ENCODE results near the gene EFCAB10.
A peak's percentile ranks its signal among the peaks of the same experiment; 100 is the strongest.

The EFCAB10 gene

DNA sequence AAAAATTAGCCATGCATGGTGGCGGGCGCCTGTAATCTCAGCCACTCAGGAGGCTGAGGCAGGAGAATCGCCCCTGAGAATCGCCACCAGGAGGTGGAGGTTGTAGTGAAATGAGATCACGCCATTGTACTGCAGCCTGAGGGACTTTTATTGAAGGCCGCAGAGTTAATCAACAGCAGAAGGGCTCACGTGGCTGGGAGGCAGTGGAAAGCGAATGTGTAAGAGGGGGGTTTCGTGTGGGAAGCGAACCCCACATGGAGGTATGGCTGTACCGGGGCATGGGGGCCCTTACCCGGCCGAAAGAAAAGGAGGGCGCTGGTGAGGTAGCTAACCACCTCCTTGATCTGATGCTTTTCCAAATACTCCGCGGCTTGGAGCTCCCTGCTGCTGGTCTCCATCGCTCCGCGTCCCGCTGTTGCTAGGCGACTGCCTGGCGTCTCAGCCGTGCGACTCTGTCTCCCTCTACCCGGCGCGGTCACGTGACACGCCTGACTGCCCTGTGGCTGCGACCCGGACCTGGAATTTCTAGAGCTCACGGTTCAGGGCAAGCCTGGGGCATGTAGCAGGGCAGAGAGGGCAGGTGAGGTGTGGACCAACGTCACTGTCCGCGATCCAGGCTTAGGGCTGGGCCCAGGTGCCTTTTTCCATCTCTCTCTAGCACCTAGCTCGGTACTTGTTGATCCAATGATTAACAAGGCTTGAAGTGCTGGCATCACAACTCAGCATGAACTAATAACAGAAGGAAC, at the start of gene EFCAB10:
Gene EFCAB10, minus strand, starts transcription at position 428 of the 746 bp plus-strand sequence. Its CDS starts 30 bp downstream, at position 398.
- Histone ChIP-seq H3K9me3 (ENCODE audit: control insufficient read depth, insufficient read depth, low read length) (0 out of 2 replicates have a peak, but pooled peaks cover 3% of the 10 kb centered on the region), H3K27ac (ENCODE audit: low read depth, low read length) (peak within 1 kb of the TSS; percentile 77), H3K27me3 (ENCODE audit: control insufficient read depth, insufficient read depth, low read length) (no peaks in the 10 kb centered on the region), H3K36me3 (ENCODE audit: control insufficient read depth, insufficient read depth, low read length) (no peaks in the 10 kb centered on the region), H3K4me3 (ENCODE audit: low read depth, low read length) (peak within 1 kb of the TSS; percentile 66), H3K9ac (ENCODE audit: low read depth, low read length) (peak within 1 kb of the TSS; percentile 48; the same call in 1 of the 2 replicates), H3K4me1 (ENCODE audit: control insufficient read depth, insufficient read depth, low read length) (peaks cover 3% of the 10 kb centered on the region; the same call in 1 of the 2 replicates)

DNA sequence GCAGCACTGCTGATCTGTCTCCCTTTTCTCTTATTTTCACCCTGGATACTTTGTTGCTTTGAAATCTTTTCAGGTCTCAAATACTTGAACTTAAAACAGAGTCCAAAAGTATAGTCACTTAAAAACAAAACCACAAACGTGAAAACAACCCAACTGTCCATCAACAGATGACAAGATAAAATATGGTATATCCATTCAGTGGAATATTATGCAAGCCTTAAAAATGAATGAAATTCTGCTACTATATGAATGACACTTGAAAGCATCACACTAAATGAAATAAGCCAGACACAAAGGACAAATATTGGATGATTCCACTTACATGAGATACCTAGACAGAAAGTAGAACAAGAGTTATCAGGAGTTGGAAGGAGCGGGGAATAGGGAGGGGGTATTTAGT, 44.7 kb upstream of the EFCAB10 start:
- H3K9ac ChIP-seq (ENCODE audit: low read depth, low read length): no peak overlapping the region
- H3K9me3 ChIP-seq (ENCODE audit: control insufficient read depth, insufficient read depth, low read length): peaks cover 8% of the 10 kb centered on the region; the same call in 1 of the 2 replicates
- H3K27me3 ChIP-seq (ENCODE audit: control insufficient read depth, insufficient read depth, low read length): no peaks in the 10 kb centered on the region
- no peak overlapping the region for H3K27ac ChIP-seq (ENCODE audit: low read depth, low read length)
- H3K4me3 ChIP-seq (ENCODE audit: low read depth, low read length): no peak overlapping the region
- H3K4me1 ChIP-seq (ENCODE audit: control insufficient read depth, insufficient read depth, low read length): no peaks in the 10 kb centered on the region
- peaks cover 72% of the 10 kb centered on the region for H3K36me3 ChIP-seq (ENCODE audit: control insufficient read depth, insufficient read depth, low read length)

GRCh38 chr7:105623906-105624305, 42.6 kb upstream of the EFCAB10 start:
- peaks cover 69% of the 10 kb centered on the region for H3K36me3 ChIP-seq (ENCODE audit: control insufficient read depth, insufficient read depth, low read length)
- H3K4me1 ChIP-seq (ENCODE audit: control insufficient read depth, insufficient read depth, low read length): no peaks in the 10 kb centered on the region
- no peaks in the 10 kb centered on the region for H3K27me3 ChIP-seq (ENCODE audit: control insufficient read depth, insufficient read depth, low read length)
- H3K4me3 ChIP-seq (ENCODE audit: low read depth, low read length): no peak overlapping the region
- H3K9ac ChIP-seq (ENCODE audit: low read depth, low read length): no peak overlapping the region
- peaks cover 8% of the 10 kb centered on the region; the same call in 1 of the 2 replicates for H3K9me3 ChIP-seq (ENCODE audit: control insufficient read depth, insufficient read depth, low read length)
- H3K27ac ChIP-seq (ENCODE audit: low read depth, low read length): no peak overlapping the region

DNA sequence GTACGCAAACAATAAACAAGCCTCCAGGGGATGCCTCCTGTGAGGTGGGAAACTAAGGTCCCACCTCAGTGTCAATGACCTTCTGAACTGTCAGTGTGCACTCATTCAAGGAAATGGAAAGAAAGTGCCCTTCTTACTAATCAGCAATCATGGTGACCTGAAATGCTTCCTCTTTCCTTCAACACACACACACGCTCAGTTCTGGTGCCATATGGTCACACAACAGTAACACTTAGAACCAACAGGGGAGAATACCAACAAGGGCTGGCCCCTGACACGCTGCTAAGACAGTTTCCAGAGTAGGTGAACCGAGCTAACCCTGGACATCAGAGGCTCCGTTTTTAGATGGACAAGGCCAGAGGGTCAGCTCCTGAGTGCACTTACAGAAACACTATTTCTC, 42.1 kb upstream of the EFCAB10 start:
- Histone ChIP-seq H3K4me3 (ENCODE audit: low read depth, low read length) (no peak overlapping the region), H3K27me3 (ENCODE audit: control insufficient read depth, insufficient read depth, low read length) (no peaks in the 10 kb centered on the region), H3K9ac (ENCODE audit: low read depth, low read length) (no peak overlapping the region), H3K36me3 (ENCODE audit: control insufficient read depth, insufficient read depth, low read length) (peaks cover 72% of the 10 kb centered on the region), H3K4me1 (ENCODE audit: control insufficient read depth, insufficient read depth, low read length) (no peaks in the 10 kb centered on the region), H3K9me3 (ENCODE audit: control insufficient read depth, insufficient read depth, low read length) (peaks cover 8% of the 10 kb centered on the region; the same call in 1 of the 2 replicates), H3K27ac (ENCODE audit: low read depth, low read length) (no peak overlapping the region)

- Histone ChIP-seq H3K36me3 (ENCODE audit: control insufficient read depth, insufficient read depth, low read length) (peaks cover 78% of the 10 kb centered on the region), H3K9me3 (ENCODE audit: control insufficient read depth, insufficient read depth, low read length) (peaks cover 8% of the 10 kb centered on the region; the same call in 1 of the 2 replicates), H3K4me3 (ENCODE audit: low read depth, low read length) (no peak overlapping the region)
Measured at GRCh38 chr7:105622106-105622731, 40.9 kb upstream of the EFCAB10 start.

DNA sequence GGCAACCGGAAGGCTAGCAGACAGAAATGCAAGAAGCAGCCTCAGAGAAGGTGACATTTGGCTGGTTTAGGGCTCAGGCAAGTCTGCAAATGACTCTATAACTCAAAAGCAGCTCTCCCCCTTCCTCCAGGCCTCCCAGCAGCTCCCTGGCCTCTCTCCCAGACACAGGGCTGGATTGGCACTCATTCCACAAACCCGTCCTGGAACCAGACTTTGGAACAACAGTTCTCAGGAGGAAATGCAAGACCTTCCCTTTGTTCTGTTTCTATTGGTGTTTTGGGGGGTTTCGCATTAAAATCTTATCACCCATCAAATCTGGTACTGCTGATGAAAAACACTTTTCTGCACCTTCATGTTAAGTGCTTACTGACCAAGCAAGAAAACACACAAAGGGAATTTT, 40.3 kb upstream of the EFCAB10 start:
- H3K27me3 ChIP-seq (ENCODE audit: control insufficient read depth, insufficient read depth, low read length): no peaks in the 10 kb centered on the region
- H3K27ac ChIP-seq (ENCODE audit: low read depth, low read length): no peak overlapping the region
- peaks cover 75% of the 10 kb centered on the region for H3K36me3 ChIP-seq (ENCODE audit: control insufficient read depth, insufficient read depth, low read length)
- peaks cover 7% of the 10 kb centered on the region; the same call in 1 of the 2 replicates for H3K9me3 ChIP-seq (ENCODE audit: control insufficient read depth, insufficient read depth, low read length)
- H3K9ac ChIP-seq (ENCODE audit: low read depth, low read length): no peak overlapping the region
- H3K4me1 ChIP-seq (ENCODE audit: control insufficient read depth, insufficient read depth, low read length): no peaks in the 10 kb centered on the region
- no peak overlapping the region for H3K4me3 ChIP-seq (ENCODE audit: low read depth, low read length)

More at GRCh38 chr7:105622106-105622731, 40.9 kb upstream of the EFCAB10 start:
- no peak overlapping the region for H3K27ac ChIP-seq (ENCODE audit: low read depth, low read length)
- no peaks in the 10 kb centered on the region for H3K27me3 ChIP-seq (ENCODE audit: control insufficient read depth, insufficient read depth, low read length)
- no peaks in the 10 kb centered on the region for H3K4me1 ChIP-seq (ENCODE audit: control insufficient read depth, insufficient read depth, low read length)
- H3K9ac ChIP-seq (ENCODE audit: low read depth, low read length): no peak overlapping the region

- Histone ChIP-seq H3K36me3 (ENCODE audit: control insufficient read depth, insufficient read depth, low read length) (peaks cover 75% of the 10 kb centered on the region), H3K4me3 (ENCODE audit: low read depth, low read length) (no peak overlapping the region), H3K9ac (ENCODE audit: low read depth, low read length) (no peak overlapping the region), H3K27ac (ENCODE audit: low read depth, low read length) (no peak overlapping the region), H3K4me1 (ENCODE audit: control insufficient read depth, insufficient read depth, low read length) (no peaks in the 10 kb centered on the region), H3K27me3 (ENCODE audit: control insufficient read depth, insufficient read depth, low read length) (no peaks in the 10 kb centered on the region), H3K9me3 (ENCODE audit: control insufficient read depth, insufficient read depth, low read length) (0 out of 2 replicates have a peak, but pooled peaks cover 2% of the 10 kb centered on the region)
Measured at GRCh38 chr7:105621176-105621575, 39.9 kb upstream of the EFCAB10 start.

DNA sequence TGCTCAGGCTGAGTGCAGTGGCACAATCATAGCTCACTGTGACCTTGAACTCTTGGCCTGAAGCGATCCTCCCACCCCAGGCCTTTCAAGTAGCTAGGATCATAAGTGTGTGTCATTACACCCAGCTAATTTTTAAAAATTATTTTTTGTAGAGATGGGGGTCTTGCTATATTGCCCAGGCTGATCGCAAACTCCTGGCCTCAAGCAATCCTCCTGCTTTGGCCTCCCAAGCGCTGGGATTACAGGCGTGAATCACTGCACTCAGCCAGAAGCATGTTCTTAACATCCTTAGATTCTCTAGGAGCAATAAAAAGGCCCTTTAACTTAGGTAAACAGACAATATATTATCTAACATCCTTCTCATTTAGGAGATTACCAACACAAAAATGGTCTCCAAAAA, 38.3 kb upstream of the EFCAB10 start:
- Histone ChIP-seq H3K36me3 (ENCODE audit: control insufficient read depth, insufficient read depth, low read length) (peaks cover 74% of the 10 kb centered on the region), H3K9me3 (ENCODE audit: control insufficient read depth, insufficient read depth, low read length) (no peaks in the 10 kb centered on the region), H3K4me1 (ENCODE audit: control insufficient read depth, insufficient read depth, low read length) (no peaks in the 10 kb centered on the region), H3K4me3 (ENCODE audit: low read depth, low read length) (no peak overlapping the region), H3K27ac (ENCODE audit: low read depth, low read length) (no peak overlapping the region), H3K27me3 (ENCODE audit: control insufficient read depth, insufficient read depth, low read length) (no peaks in the 10 kb centered on the region), H3K9ac (ENCODE audit: low read depth, low read length) (no peak overlapping the region)

- no peak overlapping the region for H3K4me3 ChIP-seq (ENCODE audit: low read depth, low read length)
- no peak overlapping the region for H3K9ac ChIP-seq (ENCODE audit: low read depth, low read length)
- no peaks in the 10 kb centered on the region for H3K27me3 ChIP-seq (ENCODE audit: control insufficient read depth, insufficient read depth, low read length)
- H3K4me1 ChIP-seq (ENCODE audit: control insufficient read depth, insufficient read depth, low read length): no peaks in the 10 kb centered on the region
- H3K36me3 ChIP-seq (ENCODE audit: control insufficient read depth, insufficient read depth, low read length): peaks cover 75% of the 10 kb centered on the region
- no peak overlapping the region for H3K27ac ChIP-seq (ENCODE audit: low read depth, low read length)
- H3K9me3 ChIP-seq (ENCODE audit: control insufficient read depth, insufficient read depth, low read length): no peaks in the 10 kb centered on the region
Measured at GRCh38 chr7:105618016-105618296, 36.7 kb upstream of the EFCAB10 start.

DNA sequence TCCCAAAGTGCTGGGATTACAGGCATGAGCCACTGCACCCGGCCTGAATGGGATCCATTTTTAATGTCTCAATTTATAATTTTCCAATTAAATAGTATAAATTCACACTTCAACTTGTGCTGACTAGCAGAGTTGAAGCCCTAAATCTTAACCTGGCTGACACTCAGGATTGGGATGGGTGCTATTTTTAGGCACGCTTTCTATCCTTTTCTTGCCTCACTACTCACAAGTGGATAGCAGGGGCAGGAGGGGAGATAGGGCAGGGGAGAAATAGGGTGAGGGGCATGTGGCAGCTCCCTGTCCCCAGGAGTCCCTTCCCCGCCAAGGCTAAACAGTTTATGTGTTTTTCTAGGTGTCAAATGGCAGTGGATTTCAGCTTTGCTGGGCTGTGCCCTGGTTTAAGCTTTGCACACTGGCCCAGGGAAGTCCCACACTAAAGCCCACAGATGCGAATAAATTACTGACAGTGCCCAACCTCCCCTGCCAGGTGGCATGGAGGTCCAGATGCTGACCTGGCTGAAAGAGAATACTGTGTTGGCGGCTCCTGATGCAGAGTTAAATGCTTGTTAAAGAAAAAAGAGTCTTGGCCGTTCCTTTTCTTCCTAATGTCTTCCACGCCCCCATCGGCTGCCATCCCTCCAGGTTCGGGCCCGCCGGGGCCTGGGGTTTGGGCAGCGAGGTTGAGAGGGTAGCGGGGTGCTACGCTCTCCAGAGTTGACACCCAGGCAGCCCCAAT, 36.2 kb upstream of the EFCAB10 start:
- H3K36me3 ChIP-seq (ENCODE audit: control insufficient read depth, insufficient read depth, low read length): peaks cover 75% of the 10 kb centered on the region
- no peak overlapping the region for H3K9ac ChIP-seq (ENCODE audit: low read depth, low read length)
- H3K4me3 ChIP-seq (ENCODE audit: low read depth, low read length): no peak overlapping the region

More for the DNA sequence above, 36.2 kb upstream of the EFCAB10 start:
- no peaks in the 10 kb centered on the region for H3K9me3 ChIP-seq (ENCODE audit: control insufficient read depth, insufficient read depth, low read length)
- H3K4me1 ChIP-seq (ENCODE audit: control insufficient read depth, insufficient read depth, low read length): no peaks in the 10 kb centered on the region
- H3K27ac ChIP-seq (ENCODE audit: low read depth, low read length): no peak overlapping the region
- H3K27me3 ChIP-seq (ENCODE audit: control insufficient read depth, insufficient read depth, low read length): no peaks in the 10 kb centered on the region
